HEK293 (cell line): ENCODE measurements around the gene ATP2C1.
A peak's percentile ranks its signal among the peaks of the same experiment; 100 is the strongest.

Experiments
- FEZF1 ChIP-seq: fragments of 450-650 bp; formaldehyde crosslinking; IDR thresholded peaks from 2 replicates; pipeline ENCODE4 v1.5.1; 2016; ENCODE audit warnings: missing biosample characterization, missing genetic modification characterization
- HOXA7 ChIP-seq: sonication (generic); formaldehyde crosslinking; IDR thresholded peaks from 2 replicates; pipeline ENCODE4 v1.8.1; 2022; ENCODE audit warnings: missing genetic modification reagents, borderline replicate concordance
- KLF9 ChIP-seq: fragments of 450-650 bp; formaldehyde crosslinking; IDR thresholded peaks from 2 replicates; pipeline ENCODE4 v1.5.1; 2016; ENCODE audit warnings: missing biosample characterization, missing genetic modification characterization, low read depth
- OVOL3 ChIP-seq: fragments of 450-650 bp; formaldehyde crosslinking; IDR thresholded peaks from 2 replicates; pipeline ENCODE4 v1.5.1; 2016; ENCODE audit warnings: missing biosample characterization, missing genetic modification characterization
- PRDM1 ChIP-seq: fragments of 450-650 bp; formaldehyde crosslinking; IDR thresholded peaks from 2 replicates; pipeline ENCODE4; 2016; ENCODE audit warnings: missing biosample characterization, missing genetic modification characterization
- SP7 ChIP-seq: fragments of 450-650 bp; formaldehyde crosslinking; IDR thresholded peaks from 2 replicates; pipeline ENCODE4 v1.5.1; 2016; ENCODE audit warnings: missing biosample characterization, missing genetic modification characterization
- ZBTB1 ChIP-seq: fragments of 450-650 bp; formaldehyde crosslinking; IDR thresholded peaks from 2 replicates; pipeline ENCODE4 v1.5.1; 2016; ENCODE audit warnings: missing biosample characterization, missing genetic modification characterization
- ZBTB8A ChIP-seq: fragments of 450-650 bp; formaldehyde crosslinking; IDR thresholded peaks from 2 replicates; pipeline ENCODE4 v1.5.1; 2016; ENCODE audit warnings: missing biosample characterization, missing genetic modification characterization
- ZEB2 ChIP-seq: fragments of 450-650 bp; formaldehyde crosslinking; IDR thresholded peaks from 2 replicates; pipeline ENCODE4 v1.5.1; 2016; ENCODE audit warnings: missing biosample characterization, missing genetic modification characterization
- ZFHX2 ChIP-seq: fragments of 450-650 bp; formaldehyde crosslinking; conservative IDR thresholded peaks from 2 replicates; pipeline ENCODE4 v1.5.1; 2016; ENCODE audit warnings: missing biosample characterization, missing genetic modification characterization
- ZFP3 ChIP-seq: fragments of 450-650 bp; formaldehyde crosslinking; IDR thresholded peaks from 2 replicates; pipeline ENCODE4 v1.5.1; 2016; ENCODE audit warnings: low read depth, missing biosample characterization, missing genetic modification characterization
- ZFP69B ChIP-seq: fragments of 450-650 bp; formaldehyde crosslinking; IDR thresholded peaks from 2 replicates; pipeline ENCODE4 v1.5.1; 2016; ENCODE audit warnings: missing biosample characterization, missing genetic modification characterization
- ZIC2 ChIP-seq: fragments of 450-650 bp; formaldehyde crosslinking; IDR thresholded peaks from 2 replicates; pipeline ENCODE4 v1.5.1; 2016; ENCODE audit warnings: missing biosample characterization, missing genetic modification characterization
- ZNF112 ChIP-seq: fragments of 450-650 bp; formaldehyde crosslinking; IDR thresholded peaks from 2 replicates; pipeline ENCODE4 v1.5.0; 2017; ENCODE audit warnings: missing biosample characterization, missing genetic modification characterization
- ZNF133 ChIP-seq: fragments of 450-650 bp; formaldehyde crosslinking; IDR thresholded peaks from 2 replicates; pipeline ENCODE4 v1.5.1; 2016; ENCODE audit warnings: missing biosample characterization, missing genetic modification characterization
- ZNF202 ChIP-seq: fragments of 450-650 bp; formaldehyde crosslinking; IDR thresholded peaks from 2 replicates; pipeline ENCODE4 v1.5.1; 2016; ENCODE audit warnings: missing biosample characterization, missing genetic modification characterization, borderline replicate concordance
- ZNF221 ChIP-seq: fragments of 450-650 bp; formaldehyde crosslinking; IDR thresholded peaks from 2 replicates; pipeline ENCODE4 v1.5.1; 2017; ENCODE audit warnings: missing biosample characterization, missing genetic modification characterization, borderline replicate concordance
- ZNF350 ChIP-seq: fragments of 450-650 bp; formaldehyde crosslinking; IDR thresholded peaks from 2 replicates; pipeline ENCODE4 v1.5.0; 2017; ENCODE audit warnings: missing biosample characterization, mild to moderate bottlenecking, missing genetic modification characterization
- ZNF37A ChIP-seq: fragments of 450-650 bp; IDR thresholded peaks from 2 replicates; pipeline ENCODE4 v1.5.1; 2018; ENCODE audit warnings: missing biosample characterization, missing genetic modification characterization
- ZNF433 ChIP-seq: fragments of 450-650 bp; formaldehyde crosslinking; IDR thresholded peaks from 2 replicates; pipeline ENCODE4 v1.5.1; 2016; ENCODE audit warnings: missing biosample characterization, missing genetic modification characterization, low read depth
- ZNF473 ChIP-seq: fragments of 450-650 bp; formaldehyde crosslinking; IDR thresholded peaks from 2 replicates; pipeline ENCODE4 v1.5.1; 2017; ENCODE audit warnings: missing biosample characterization, missing genetic modification characterization
- ZNF521 ChIP-seq: fragments of 450-650 bp; formaldehyde crosslinking; IDR thresholded peaks from 2 replicates; pipeline ENCODE4 v1.5.1; 2017; ENCODE audit warnings: missing biosample characterization, mild to moderate bottlenecking, missing genetic modification characterization
- ZNF529 ChIP-seq: fragments of 450-650 bp; formaldehyde crosslinking; IDR thresholded peaks from 2 replicates; pipeline ENCODE4 v1.5.1; 2017; ENCODE audit warnings: missing genetic modification characterization, missing biosample characterization; ENCODE audit not compliant: insufficient replicate concordance
- ZNF621 ChIP-seq: fragments of 450-650 bp; formaldehyde crosslinking; IDR thresholded peaks from 2 replicates; pipeline ENCODE4 v1.5.1; 2017; ENCODE audit warnings: missing biosample characterization, missing genetic modification characterization
- ZNF660 ChIP-seq: fragments of 450-650 bp; IDR thresholded peaks from 2 replicates; pipeline ENCODE4 v1.5.1; 2018; ENCODE audit warnings: missing biosample characterization, mild to moderate bottlenecking, missing genetic modification characterization
- ZSCAN16 ChIP-seq: fragments of 450-650 bp; formaldehyde crosslinking; IDR thresholded peaks from 2 replicates; pipeline ENCODE4 v1.5.1; 2016; ENCODE audit warnings: missing biosample characterization, missing genetic modification characterization
- ZXDB ChIP-seq: fragments of 450-650 bp; formaldehyde crosslinking; IDR thresholded peaks from 2 replicates; pipeline ENCODE4 v1.5.1; 2016; ENCODE audit warnings: missing biosample characterization, missing genetic modification characterization
- TF ChIP-seq, protein P1 (sequence below): fragments of 450-650 bp; formaldehyde crosslinking; IDR thresholded peaks from 2 replicates; pipeline ENCODE4 v1.5.1; 2016; ENCODE audit warnings: missing biosample characterization, missing genetic modification characterization
- TF ChIP-seq, protein P2 (sequence below): fragments of 450-650 bp; formaldehyde crosslinking; IDR thresholded peaks from 2 replicates; pipeline ENCODE4 v1.5.1; 2016; ENCODE audit warnings: missing biosample characterization, missing genetic modification characterization
- TF ChIP-seq, protein P3 (sequence below): fragments of 450-650 bp; formaldehyde crosslinking; IDR thresholded peaks from 2 replicates; pipeline ENCODE4 v1.5.1; 2016; ENCODE audit warnings: missing biosample characterization, missing genetic modification characterization
- TF ChIP-seq, protein P4 (sequence below): fragments of 450-650 bp; formaldehyde crosslinking; IDR thresholded peaks from 2 replicates; pipeline ENCODE4 v1.5.1; 2016; ENCODE audit warnings: missing biosample characterization, missing genetic modification characterization

ATP2C1 gene

DNA sequence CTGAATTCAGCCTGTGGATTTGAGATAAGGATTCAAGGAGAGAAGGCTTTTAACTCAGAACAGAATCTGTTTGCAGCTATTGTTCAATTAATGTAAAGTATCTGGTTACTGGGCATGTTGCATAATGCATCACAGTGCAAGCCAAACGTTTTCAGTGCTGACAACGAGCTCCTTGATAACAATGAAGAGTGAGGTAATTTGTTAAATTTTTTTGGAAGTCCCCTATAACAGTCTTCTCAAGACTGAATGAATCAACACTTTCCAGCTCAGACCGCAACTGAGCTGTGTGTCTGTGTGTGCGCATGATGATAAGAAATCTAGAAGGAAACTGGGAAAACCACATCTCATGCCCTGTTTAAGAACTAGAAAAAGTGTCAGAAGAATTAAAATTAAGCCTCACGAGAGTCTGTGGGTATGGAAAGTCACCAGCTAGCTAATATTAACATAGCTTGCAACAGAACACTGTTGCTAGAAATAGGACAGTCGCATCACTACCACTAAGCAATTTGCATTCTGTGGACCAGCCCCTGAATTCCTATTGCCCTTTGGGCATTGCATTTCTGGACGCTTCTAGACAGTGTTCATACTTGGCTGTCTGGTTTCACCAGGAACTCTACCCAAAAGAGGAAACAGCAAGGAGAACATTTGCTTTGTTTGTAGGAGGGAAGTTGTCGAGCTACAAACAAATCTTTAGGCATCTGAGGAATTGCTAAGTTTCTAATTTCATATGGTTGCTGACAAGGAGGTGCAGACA is 43.7 kb upstream of the ATP2C1 start (continued):
- TF ChIP-seq, protein P1, sequence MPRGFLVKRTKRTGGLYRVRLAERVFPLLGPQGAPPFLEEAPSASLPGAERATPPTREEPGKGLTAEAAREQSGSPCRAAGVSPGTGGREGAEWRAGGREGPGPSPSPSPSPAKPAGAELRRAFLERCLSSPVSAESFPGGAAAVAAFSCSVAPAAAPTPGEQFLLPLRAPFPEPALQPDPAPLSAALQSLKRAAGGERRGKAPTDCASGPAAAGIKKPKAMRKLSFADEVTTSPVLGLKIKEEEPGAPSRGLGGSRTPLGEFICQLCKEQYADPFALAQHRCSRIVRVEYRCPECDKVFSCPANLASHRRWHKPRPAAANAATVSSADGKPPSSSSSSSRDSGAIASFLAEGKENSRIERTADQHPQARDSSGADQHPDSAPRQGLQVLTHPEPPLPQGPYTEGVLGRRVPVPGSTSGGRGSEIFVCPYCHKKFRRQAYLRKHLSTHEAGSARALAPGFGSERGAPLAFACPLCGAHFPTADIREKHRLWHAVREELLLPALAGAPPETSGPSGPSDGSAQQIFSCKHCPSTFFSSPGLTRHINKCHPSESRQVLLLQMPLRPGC (tag by site-specific recombination) = no peak
- TF ChIP-seq, protein P2, sequence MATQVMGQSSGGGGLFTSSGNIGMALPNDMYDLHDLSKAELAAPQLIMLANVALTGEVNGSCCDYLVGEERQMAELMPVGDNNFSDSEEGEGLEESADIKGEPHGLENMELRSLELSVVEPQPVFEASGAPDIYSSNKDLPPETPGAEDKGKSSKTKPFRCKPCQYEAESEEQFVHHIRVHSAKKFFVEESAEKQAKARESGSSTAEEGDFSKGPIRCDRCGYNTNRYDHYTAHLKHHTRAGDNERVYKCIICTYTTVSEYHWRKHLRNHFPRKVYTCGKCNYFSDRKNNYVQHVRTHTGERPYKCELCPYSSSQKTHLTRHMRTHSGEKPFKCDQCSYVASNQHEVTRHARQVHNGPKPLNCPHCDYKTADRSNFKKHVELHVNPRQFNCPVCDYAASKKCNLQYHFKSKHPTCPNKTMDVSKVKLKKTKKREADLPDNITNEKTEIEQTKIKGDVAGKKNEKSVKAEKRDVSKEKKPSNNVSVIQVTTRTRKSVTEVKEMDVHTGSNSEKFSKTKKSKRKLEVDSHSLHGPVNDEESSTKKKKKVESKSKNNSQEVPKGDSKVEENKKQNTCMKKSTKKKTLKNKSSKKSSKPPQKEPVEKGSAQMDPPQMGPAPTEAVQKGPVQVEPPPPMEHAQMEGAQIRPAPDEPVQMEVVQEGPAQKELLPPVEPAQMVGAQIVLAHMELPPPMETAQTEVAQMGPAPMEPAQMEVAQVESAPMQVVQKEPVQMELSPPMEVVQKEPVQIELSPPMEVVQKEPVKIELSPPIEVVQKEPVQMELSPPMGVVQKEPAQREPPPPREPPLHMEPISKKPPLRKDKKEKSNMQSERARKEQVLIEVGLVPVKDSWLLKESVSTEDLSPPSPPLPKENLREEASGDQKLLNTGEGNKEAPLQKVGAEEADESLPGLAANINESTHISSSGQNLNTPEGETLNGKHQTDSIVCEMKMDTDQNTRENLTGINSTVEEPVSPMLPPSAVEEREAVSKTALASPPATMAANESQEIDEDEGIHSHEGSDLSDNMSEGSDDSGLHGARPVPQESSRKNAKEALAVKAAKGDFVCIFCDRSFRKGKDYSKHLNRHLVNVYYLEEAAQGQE (tag by site-specific recombination) = no peak
- TF ChIP-seq ZFHX2 = no peak
- no peak for TF ChIP-seq ZSCAN16 (tag by site-specific recombination)
- TF ChIP-seq ZNF112 (tag by site-specific recombination) = no peak
- TF ChIP-seq ZXDB = 0 out of 2 replicates have a peak, but pooled peaks have one; percentile 64
- TF ChIP-seq PRDM1 (tag by site-specific recombination) = peak; percentile 65
- TF ChIP-seq ZNF529 = no peak
- peak; percentile 73 for TF ChIP-seq FEZF1 (tag by site-specific recombination)
- TF ChIP-seq, protein P3, sequence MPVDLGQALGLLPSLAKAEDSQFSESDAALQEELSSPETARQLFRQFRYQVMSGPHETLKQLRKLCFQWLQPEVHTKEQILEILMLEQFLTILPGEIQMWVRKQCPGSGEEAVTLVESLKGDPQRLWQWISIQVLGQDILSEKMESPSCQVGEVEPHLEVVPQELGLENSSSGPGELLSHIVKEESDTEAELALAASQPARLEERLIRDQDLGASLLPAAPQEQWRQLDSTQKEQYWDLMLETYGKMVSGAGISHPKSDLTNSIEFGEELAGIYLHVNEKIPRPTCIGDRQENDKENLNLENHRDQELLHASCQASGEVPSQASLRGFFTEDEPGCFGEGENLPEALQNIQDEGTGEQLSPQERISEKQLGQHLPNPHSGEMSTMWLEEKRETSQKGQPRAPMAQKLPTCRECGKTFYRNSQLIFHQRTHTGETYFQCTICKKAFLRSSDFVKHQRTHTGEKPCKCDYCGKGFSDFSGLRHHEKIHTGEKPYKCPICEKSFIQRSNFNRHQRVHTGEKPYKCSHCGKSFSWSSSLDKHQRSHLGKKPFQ (tag by site-specific recombination) = no peak
- TF ChIP-seq ZNF202 (tag by site-specific recombination) = no peak
- no peak for TF ChIP-seq ZNF221 (tag by site-specific recombination)
- peak; percentile 85 for TF ChIP-seq ZNF660 (tag by site-specific recombination)
- no peak for TF ChIP-seq ZFP69B (tag by site-specific recombination)
- TF ChIP-seq ZNF133 (tag by site-specific recombination) = no peak
- no peak for TF ChIP-seq ZIC2 (tag by site-specific recombination)
- 0 out of 2 replicates have a peak, but pooled peaks have one; percentile 44 for TF ChIP-seq ZEB2 (tag by site-specific recombination)
- no peak for TF ChIP-seq ZFP3 (tag by site-specific recombination)
- no peak for TF ChIP-seq ZNF473
- no peak for TF ChIP-seq ZNF521 (tag by site-specific recombination)
- no peak for TF ChIP-seq ZBTB8A (tag by site-specific recombination)
- TF ChIP-seq ZBTB1 = no peak
- TF ChIP-seq HOXA7 (CRISPR knock-in tag) = no peak
- TF ChIP-seq ZNF37A (tag by site-specific recombination) = no peak
- no peak for TF ChIP-seq OVOL3 (tag by site-specific recombination)
- TF ChIP-seq SP7 = peak; percentile 46; the same call in 1 of the 2 replicates
- no peak for TF ChIP-seq KLF9 (tag by site-specific recombination)
- TF ChIP-seq ZNF621 = no peak
- TF ChIP-seq, protein P4, sequence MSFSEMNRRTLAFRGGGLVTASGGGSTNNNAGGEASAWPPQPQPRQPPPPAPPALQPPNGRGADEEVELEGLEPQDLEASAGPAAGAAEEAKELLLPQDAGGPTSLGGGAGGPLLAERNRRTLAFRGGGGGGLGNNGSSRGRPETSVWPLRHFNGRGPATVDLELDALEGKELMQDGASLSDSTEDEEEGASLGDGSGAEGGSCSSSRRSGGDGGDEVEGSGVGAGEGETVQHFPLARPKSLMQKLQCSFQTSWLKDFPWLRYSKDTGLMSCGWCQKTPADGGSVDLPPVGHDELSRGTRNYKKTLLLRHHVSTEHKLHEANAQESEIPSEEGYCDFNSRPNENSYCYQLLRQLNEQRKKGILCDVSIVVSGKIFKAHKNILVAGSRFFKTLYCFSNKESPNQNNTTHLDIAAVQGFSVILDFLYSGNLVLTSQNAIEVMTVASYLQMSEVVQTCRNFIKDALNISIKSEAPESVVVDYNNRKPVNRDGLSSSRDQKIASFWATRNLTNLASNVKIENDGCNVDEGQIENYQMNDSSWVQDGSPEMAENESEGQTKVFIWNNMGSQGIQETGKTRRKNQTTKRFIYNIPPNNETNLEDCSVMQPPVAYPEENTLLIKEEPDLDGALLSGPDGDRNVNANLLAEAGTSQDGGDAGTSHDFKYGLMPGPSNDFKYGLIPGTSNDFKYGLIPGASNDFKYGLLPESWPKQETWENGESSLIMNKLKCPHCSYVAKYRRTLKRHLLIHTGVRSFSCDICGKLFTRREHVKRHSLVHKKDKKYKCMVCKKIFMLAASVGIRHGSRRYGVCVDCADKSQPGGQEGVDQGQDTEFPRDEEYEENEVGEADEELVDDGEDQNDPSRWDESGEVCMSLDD (tag by site-specific recombination) = no peak
- no peak for TF ChIP-seq ZNF433
- TF ChIP-seq ZNF350 (tag by site-specific recombination) = no peak
